ENCODE results near the gene TIGAR.

The TIGAR gene

GRCh38 chr12:4283512-4284255, 37.3 kb upstream of the TIGAR start:
- no peak for DNase-seq

- DNase-seq, result no peak
These were observed 36.7 kb upstream of the TIGAR start for GRCh38 chr12:4284306-4284705.

GRCh38 chr12:4285070-4285469, 35.9 kb upstream of the TIGAR start:
- DNase-seq, result no peak

- DNase-seq, result no peak
These were observed 34.8 kb upstream of the TIGAR start for GRCh38 chr12:4286228-4286627.

GRCh38 chr12:4286771-4287317, 34.2 kb upstream of the TIGAR start:
- no peak for DNase-seq

GRCh38 chr12:4287325-4288211, 33.4 kb upstream of the TIGAR start:
- DNase-seq, result no peak

GRCh38 chr12:4288296-4289131, 32.5 kb upstream of the TIGAR start:
- DNase-seq, result no peak

- peak in 1 of 2 donors; percentile 30 for DNase-seq
These were observed 31.7 kb upstream of the TIGAR start for GRCh38 chr12:4289231-4289878.

- no peak for DNase-seq
These were observed 30.8 kb upstream of the TIGAR start for GRCh38 chr12:4289998-4290790.

- DNase-seq, result no peak
These were observed 28.5 kb upstream of the TIGAR start for GRCh38 chr12:4292341-4293073.

- DNase-seq, result peak in 1 of 2 donors; percentile 38
These were observed 27.6 kb upstream of the TIGAR start for GRCh38 chr12:4293299-4293965.

- peak in 1 of 2 donors; percentile 38 for DNase-seq
These were observed 27.0 kb upstream of the TIGAR start for GRCh38 chr12:4293966-4294505.

- no peak for DNase-seq
These were observed 24.3 kb upstream of the TIGAR start for GRCh38 chr12:4296751-4297150.

- DNase-seq, result no peak
These were observed 23.4 kb upstream of the TIGAR start for GRCh38 chr12:4297617-4298016.

- DNase-seq, result no peak
These were observed 20.1 kb upstream of the TIGAR start for GRCh38 chr12:4300883-4301282.

- no peak for DNase-seq
These were observed 19.0 kb upstream of the TIGAR start for GRCh38 chr12:4301932-4302501.

GRCh38 chr12:4302881-4303280, 18.1 kb upstream of the TIGAR start:
- no peak for DNase-seq

GRCh38 chr12:4303750-4304149, 17.3 kb upstream of the TIGAR start:
- DNase-seq, result no peak

- no peak for DNase-seq
These were observed 13.2 kb upstream of the TIGAR start for GRCh38 chr12:4307593-4308333.
